ENCODE data around the gene ARHGEF26. TPM values are rescaled to one million over a fixed set of nuclear protein-coding genes. Genes with fewer than 3 reads are reported as not detected.
"Not testable (repeated sequence)": the region's sequence is repeated elsewhere in the genome, so short reads cannot be mapped to it uniquely, and the experiment has no call there.

ARHGEF26 gene
- total RNA-seq: 13.8 TPM

DNA sequence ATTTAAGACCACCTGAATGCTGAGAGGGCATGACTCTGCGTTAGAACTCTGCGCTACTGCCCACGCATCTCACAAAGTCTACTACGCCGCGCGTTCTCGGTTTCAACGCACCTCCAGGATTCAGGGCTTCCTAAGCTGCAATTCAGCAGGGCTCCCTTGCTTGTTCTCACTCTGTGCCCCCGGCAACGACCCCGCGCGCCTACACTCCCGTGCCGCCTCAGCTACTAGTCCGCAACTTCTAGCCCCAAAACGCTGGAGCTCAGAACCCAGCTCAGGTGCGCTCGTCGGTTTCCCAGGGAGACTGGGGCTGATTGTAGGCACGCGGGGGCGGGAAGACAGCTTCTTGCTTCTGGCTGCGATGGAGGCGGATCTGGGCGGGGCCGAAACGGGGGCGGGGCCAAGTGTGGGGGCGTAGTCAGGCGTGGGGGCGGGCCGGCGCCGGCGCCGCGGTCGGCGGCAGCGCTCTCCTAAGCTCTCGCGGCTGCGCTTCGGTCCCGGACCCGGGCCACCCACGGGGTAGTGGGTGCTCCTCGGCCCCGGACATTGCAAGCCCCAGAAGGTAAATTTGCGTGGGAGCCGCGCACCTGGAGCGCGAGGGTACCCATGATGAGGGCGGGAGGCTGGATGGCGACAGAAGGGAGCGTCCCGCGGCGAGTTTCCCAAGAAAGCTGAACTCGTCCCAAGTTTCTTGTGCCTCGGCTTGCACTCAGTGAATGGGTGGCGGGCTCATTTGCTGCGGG is at the start of gene ARHGEF26:
Gene ARHGEF26 (plus strand): TSS at position 430 of the 740 bp plus-strand sequence. CDS start 603 bp downstream, outside the sequence.
- DNase-seq: peak; percentile 74

GRCh38 chr3:154074966-154075365 is 46.2 kb upstream of the ARHGEF26 start:
- no peak for DNase-seq

- DNase-seq: no peak
Measured at GRCh38 chr3:154078672-154079071, 42.5 kb upstream of the ARHGEF26 start.

- no peak for DNase-seq
Measured at GRCh38 chr3:154081305-154081704, 39.9 kb upstream of the ARHGEF26 start.

GRCh38 chr3:154085071-154085470 is 36.1 kb upstream of the ARHGEF26 start:
- peak; percentile 23 for DNase-seq

DNA sequence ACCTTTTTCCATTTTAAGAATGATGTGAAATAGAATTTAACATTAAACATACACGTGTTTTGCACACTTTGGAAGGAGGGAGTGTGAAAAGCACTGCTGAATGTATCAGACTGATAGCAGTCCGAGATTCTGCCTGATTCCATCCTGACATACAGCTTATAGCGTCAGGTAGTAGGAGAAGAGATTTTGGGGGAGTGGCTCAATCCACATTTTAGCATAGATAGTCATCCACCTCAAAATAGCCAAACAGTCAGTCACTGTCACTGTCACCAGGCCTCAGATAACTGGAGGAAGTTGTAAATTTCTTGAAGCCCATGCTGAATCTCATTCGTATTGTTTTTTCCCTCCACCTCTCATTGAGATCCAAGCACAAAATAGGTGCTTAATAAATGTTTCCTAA is 35.4 kb upstream of the ARHGEF26 start:
- DNase-seq: no peak

DNA sequence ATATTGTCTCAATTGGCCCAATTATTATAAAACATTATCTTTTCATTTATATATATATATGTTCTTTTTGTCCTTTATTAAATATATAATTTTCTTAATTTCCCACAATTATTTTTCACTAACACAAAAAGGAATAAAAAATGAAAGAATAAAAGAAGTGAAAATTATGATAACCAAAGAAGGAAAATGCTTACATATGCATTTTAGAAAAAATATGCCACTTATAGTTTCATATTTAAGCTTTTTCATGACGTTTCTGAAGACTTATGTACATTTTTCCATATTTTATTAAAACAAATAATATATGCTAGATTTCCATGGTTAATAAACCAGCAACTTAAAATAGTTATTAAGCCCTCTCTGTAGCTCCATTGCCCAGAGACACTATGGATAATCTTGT is 34.9 kb upstream of the ARHGEF26 start:
- DNase-seq: no peak

- DNase-seq: not testable (repeated sequence)
Measured at GRCh38 chr3:154087756-154088480, 33.3 kb upstream of the ARHGEF26 start.

DNA sequence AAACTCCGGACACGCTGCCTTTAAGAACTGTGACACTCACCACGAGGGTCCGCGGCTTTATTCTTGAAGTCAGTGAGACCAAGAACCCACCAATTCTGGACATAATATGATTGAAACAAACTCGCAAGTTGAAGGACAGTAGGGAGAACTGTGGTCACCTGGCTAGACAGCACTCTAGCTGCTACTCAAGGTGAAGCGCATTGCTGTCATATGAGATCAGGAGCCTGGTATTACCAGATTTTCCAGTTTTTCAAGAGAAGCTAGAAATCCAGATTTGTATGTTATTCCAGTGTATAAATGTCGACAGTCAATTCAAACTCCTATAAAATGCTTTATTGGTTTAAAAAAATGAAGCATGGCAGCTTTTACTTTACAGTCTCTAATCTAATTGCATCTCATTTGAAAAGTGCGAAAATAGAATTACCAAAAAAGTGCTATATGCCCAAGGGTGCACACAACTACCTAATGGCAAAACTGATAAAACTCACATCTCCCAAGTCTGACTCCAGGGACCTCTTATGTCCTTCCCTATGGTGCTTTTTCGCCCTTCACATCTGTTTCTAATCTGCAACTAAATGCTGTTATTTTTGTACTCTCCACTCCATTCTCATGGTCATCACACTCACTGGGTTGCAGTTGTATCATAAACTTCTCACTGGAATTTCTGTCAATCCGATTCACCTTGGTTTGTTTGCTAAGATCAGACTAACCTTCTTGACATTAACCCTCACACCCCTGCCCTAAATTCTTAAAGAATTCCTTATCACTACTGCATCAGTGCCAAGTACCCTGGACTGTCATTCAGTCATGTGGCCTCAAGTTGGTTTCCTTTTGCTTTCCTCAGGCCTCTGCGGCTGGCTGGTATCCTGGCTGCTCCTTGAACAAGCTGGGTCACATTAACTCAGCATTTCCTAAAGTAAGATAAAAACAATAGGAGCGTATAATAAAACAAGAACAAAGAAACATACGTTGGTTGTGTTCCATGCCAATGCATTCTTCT is 31.5 kb upstream of the ARHGEF26 start:
- DNase-seq: no peak

DNA sequence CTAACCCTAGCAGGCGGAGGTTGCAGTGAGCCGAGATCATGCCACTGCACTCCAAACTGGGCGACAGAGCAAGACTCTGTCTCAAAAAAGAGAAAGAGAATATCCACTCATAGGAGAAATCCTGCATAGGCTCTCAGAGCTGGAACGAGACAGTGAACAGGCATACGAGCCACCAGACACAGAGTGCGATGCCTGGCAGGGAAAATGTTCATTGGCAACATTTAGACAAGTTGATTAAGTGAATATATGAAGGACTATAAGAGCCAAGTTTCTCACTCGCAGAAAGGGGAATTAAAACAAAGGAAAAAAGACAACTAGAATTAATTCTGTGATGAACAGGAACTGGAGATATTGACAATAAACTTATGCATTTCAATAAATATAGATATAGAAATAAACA is 27.1 kb upstream of the ARHGEF26 start:
- DNase-seq: no peak

DNA sequence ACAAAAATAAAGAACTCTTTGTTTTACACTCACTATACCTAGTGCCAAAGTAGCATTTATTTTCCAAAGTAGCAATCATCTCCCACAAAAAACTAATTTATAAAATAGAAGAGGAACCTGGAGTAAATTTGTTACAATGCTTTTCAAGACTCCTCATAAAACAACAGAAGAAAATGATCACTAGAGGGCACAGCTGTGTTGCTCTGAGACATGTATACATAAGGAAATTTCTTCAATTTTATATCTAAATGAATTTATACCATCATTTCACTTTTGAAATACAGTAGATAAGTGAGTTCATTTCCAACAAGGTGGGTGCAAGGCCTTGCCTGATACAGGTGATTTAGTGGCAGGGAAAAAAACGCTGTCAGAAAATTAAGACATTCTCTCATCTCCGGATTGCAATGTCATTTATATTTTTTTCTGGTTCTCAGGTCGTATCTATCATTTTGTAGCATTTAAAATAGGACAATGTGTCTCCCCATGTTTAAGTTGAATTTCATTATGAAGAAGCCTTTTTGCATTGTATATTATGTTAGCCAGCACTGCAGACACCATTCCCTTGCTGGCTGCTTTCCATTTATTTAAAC is 25.3 kb upstream of the ARHGEF26 start:
- peak; percentile 9 for DNase-seq

GRCh38 chr3:154098376-154098775 is 22.8 kb upstream of the ARHGEF26 start:
- no peak for DNase-seq

DNA sequence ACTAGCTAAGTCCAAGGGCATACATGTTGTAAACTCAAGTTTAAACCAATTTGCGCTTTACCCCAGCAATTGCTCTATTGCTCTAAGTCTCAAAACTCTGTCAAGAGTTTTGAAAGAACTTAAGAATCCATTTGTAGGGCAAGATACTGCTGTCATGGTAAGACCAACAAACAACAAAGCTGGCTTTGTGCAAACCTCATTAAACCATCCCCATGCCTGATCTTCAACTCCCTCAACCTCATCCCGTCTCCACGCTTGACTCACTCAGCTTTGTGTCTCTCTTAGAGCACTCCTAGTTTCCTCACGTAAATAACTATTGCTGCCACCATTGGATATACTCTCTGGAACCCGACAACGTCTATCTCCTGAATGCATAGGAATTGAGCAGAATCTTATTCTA is 20.6 kb upstream of the ARHGEF26 start:
- DNase-seq: no peak

GRCh38 chr3:154101250-154101649 is 19.9 kb upstream of the ARHGEF26 start:
- DNase-seq: no peak

- no peak for DNase-seq
Measured at GRCh38 chr3:154102225-154102624, 19.0 kb upstream of the ARHGEF26 start.

DNA sequence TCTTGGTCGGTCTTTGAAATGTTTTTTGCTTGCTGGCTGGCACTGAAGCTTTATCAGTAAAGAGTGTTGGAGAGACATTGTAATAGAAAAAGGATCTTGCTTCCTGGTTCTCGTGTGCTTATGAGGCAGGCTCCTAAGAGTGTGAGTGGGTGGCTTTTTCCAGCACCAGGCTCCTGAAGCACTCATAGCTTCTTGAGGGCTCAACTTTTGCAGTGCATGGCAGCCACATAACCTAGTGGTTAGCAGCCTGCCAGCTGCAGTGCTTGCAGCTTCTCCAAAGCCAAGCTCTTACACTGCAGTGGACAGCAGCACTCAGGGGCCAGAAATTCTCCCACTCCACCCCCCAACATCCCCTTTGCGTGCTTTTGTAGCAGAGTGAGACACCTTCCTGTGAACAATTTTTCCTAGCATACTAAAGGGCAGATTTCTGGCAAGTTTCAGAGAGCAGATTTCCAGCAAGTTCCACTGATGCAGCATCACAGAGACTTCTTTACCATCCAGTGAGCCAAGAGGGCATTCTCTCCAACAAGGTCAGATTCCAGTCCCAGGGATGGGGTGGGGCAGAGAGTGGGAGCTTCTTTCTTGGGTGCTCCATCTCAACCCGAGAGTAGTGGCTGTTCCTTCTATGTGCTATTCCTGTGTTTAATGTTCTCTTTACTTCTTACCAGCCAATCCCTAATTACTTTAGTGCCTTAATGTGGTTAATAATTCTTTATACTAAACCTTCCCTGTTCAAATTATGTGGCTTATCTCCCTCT is 15.8 kb upstream of the ARHGEF26 start:
- no peak for DNase-seq

DNA sequence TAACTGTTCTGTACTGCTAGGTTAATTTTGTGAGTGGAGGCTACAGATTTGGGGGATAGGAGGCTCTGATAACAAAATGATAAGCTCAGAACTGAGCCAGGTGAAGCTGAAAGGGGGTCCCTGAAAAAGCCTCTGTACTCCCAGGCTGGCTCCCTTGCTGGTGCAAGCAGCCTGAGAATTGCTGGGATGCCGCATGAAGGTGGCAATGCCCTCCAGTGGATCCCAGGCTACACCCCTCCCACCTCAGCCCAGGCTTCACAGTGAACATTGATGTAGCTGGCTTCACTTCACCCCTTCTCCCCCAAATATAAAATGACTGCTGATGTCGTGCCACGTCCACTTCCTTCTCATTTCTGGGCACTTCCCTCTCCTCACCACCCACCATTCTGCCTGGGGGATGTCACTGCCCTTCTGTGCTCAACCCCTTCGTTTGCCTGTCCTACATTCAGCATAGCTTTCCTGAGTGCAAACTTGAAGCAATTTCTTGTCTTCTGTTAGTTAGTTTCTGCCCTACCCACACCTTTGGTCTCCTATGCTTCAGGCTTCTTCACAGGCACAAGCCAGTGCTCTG is 9.7 kb upstream of the ARHGEF26 start:
- DNase-seq: no peak

DNA sequence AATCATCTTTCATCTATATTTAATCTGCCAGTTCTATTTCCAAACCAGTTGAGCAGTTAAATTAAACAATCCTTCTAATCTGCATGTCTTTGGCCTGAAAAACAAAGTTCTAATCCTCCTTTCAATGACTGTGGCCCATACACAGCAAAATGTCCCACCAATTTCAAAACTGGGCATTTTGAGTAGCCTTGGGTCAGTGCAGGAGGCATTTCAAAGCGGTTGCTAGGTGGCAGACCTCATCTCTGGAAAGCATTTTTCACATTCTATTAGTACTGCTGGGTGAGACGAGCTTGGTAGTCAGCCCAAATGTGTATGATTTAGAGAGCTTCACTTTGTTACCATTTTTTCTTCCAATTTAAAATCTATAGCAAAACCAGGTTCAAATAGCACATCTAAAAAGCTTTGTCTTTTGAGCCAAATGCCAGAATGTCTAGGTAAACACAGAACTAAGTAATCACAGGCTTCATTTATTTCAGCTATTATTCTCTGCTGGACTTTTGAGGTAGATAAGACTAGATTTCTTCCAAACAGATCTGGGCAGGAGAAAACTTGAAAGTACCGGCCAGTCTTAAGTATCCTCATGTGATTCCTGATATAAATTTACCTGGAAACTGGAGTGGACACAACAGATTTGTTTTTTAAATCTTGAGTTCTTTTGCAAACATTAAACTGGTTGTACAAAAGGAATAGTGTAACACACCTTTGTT is 8.9 kb upstream of the ARHGEF26 start:
- DNase-seq: no peak

- DNase-seq: no peak
Measured at GRCh38 chr3:154113609-154114008, 7.6 kb upstream of the ARHGEF26 start.

DNA sequence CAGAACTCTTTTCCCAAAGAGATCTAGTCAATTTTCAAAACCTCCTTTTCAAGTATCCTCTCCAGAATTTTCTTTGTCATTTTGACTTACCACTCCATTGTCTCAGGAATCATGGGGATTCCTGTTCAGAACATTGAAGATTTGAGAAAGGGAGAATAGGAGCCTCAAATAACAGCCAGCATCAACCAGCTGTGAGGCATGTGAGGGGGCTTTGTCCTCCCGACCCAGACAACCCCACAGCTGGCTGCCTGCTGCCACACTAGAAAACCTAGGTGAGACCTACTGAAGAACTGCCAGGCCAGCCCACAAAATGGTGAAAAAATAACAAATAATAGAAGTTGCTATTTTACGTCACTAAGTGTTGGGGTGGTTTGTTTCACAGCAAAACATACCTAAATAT is 5.9 kb upstream of the ARHGEF26 start:
- no peak for DNase-seq

Data from skin of body (tissue), 2 donors.